Urothelium cell line (cell line): ENCODE data around the gene CREB3L1.

Source experiments
- DNase-seq: peaks from one replicate; pipeline ENCODE4 v3.0.0; 2011; ENCODE audit warnings: low spot score, mixed read lengths
- FAIRE-seq: peaks from 2 replicates; lab custom pipeline; 2011; peaks lifted over from hg19 to GRCh38; lab: Jason Lieb, UNC

Gene CREB3L1

GRCh38 chr11:46315783-46316563, 38.5 kb downstream of the CREB3L1 start:
- DNase-seq (no peak), FAIRE-seq (no peak)

GRCh38 chr11:46319074-46319453, 41.6 kb downstream of the CREB3L1 start:
- no peak for FAIRE-seq
- no peak for DNase-seq

- FAIRE-seq (no peak), DNase-seq (no peak)
Observed at GRCh38 chr11:46321757-46322156, 44.3 kb downstream of the CREB3L1 start.

GRCh38 chr11:46322759-46323158, 45.3 kb downstream of the CREB3L1 start:
- DNase-seq, result no peak
- no peak for FAIRE-seq

GRCh38 chr11:46326813-46327416, 49.5 kb downstream of the CREB3L1 start:
- no peak for DNase-seq
- FAIRE-seq, result no peak

- DNase-seq (no peak), FAIRE-seq (no peak)
Observed at GRCh38 chr11:46327829-46328228, 50.4 kb downstream of the CREB3L1 start.

- FAIRE-seq (no peak), DNase-seq (no peak)
Observed at GRCh38 chr11:46330154-46330553, 52.7 kb downstream of the CREB3L1 start.

GRCh38 chr11:46330563-46331281, 53.3 kb downstream of the CREB3L1 start:
- no peak for FAIRE-seq
- DNase-seq, result no peak

- DNase-seq, result no peak
- peak; percentile 23 for FAIRE-seq
Observed at GRCh38 chr11:46331282-46331984, 54.0 kb downstream of the CREB3L1 start.

GRCh38 chr11:46332093-46332567, 54.7 kb downstream of the CREB3L1 start:
- no peak for DNase-seq
- FAIRE-seq, result no peak

- DNase-seq (no peak), FAIRE-seq (no peak)
Observed at GRCh38 chr11:46332568-46333393, 55.3 kb downstream of the CREB3L1 start.

- FAIRE-seq, result no peak
- no peak for DNase-seq
Observed at GRCh38 chr11:46333394-46333947, 56.0 kb downstream of the CREB3L1 start.

- no peak for FAIRE-seq
- no peak for DNase-seq
Observed at GRCh38 chr11:46334211-46334610, 56.7 kb downstream of the CREB3L1 start.

- no peak for FAIRE-seq
Observed at GRCh38 chr11:46335271-46335670, 57.8 kb downstream of the CREB3L1 start.

GRCh38 chr11:46335890-46336562, 58.6 kb downstream of the CREB3L1 start:
- peak; percentile 51 for DNase-seq
- FAIRE-seq, result no peak

More at GRCh38 chr11:46335271-46335670, 57.8 kb downstream of the CREB3L1 start:
- no peak for DNase-seq

GRCh38 chr11:46336563-46337180, 59.2 kb downstream of the CREB3L1 start:
- DNase-seq, result no peak
- no peak for FAIRE-seq

GRCh38 chr11:46337626-46338345, 60.3 kb downstream of the CREB3L1 start:
- DNase-seq (peak; percentile 41), FAIRE-seq (no peak)

GRCh38 chr11:46338636-46338987, 61.1 kb downstream of the CREB3L1 start:
- FAIRE-seq (no peak), DNase-seq (no peak)
